GM21576 (cell line): ENCODE data around the gene AKAP7.

Source experiments
- ATAC-seq: cut with Tn5 transposase; IDR thresholded peaks from one replicate; pipeline ENCODE4 v1.9.1; 2021; ENCODE audit warnings: mild to moderate bottlenecking, moderate library complexity; ENCODE audit not compliant: unreplicated experiment

Gene AKAP7

DNA sequence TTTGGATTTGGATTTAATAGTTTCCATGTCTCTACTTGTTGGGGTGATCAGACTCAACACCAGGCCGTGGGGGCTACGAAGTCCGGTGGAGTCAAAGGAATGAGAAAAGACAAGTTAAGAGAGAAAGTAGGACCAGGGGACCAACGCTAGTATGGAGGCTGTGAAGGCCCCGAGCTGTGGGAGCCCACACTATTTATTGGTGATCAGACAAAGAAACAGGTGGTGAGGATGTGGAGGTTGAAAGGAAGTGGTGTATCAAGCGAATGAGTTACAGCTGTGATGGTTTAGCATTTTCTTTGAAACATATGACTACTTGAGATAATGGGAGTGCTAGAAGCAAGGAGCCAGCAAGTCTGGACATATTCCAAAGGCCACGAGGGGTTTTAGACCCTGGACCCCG is 62.4 kb downstream of the AKAP7 start:
- no peak for ATAC-seq

DNA sequence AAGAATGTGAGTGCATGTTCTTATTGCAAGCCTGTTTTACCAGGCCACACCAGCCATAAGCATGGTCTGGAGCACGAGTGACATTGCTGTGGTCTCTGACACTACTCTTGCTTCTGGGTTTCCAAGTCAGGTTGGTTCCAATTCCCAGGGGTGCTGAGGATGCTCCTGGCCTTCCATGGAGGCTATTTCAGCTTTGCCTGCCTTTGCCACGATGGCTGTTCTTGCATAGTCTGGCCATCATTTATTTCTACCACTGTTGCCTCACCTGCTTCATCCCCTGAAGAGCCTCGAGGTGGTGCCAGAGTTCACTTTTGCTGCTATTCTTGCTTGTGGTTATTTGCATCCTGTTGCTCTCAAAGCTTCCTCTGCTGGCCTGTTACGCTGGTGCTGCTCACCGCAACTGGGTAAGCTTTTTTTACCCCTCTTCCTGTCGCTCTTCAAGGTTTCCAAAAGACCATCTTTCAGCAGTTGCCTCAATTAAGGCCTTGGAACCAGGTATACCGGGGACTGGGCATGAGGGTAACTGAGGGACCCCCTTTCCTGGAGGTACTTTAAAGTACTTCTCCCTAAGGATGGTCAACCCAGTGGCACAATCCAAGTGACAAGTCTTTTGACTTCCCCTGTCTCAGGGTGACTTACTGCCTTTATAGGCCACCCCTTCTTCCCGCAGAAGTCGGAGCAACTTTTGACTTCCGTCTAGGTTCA is 64.5 kb downstream of the AKAP7 start:
- ATAC-seq, result peak; percentile 100

DNA sequence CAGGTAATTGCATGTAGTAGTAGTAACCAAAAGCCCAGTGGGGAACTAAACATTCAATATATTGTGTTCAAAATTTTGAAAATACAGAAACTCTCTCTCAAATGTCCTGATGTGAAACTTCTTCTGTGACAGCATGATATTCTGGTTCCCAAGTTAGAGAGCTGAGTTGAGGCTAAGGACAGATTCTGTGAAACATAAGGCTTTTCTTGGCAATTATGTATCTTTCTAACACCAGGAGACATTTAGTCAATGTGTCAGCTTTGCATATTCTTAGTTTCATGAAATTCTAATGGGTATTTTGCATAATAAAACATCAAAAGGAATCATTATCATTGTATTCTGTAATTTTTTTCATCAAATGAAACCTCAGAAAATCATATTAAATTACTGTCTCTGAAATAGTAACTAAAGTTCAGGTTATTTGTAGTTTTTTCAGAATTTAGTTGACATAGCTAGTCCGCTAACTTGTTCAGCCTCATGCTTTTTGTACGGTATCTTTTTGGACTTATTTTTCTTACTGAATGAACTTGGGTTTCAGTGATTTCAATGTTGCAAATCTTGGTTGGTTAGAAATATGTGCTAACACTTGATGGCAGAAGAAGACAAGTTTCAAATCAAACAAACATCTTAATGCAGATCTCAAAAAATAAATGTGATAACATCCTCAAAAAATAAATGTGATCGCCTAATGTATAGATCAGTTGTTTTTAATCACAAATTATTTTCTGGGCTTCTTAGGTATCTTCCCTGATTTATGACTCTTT is 70.4 kb downstream of the AKAP7 start:
- ATAC-seq, result no peak

DNA sequence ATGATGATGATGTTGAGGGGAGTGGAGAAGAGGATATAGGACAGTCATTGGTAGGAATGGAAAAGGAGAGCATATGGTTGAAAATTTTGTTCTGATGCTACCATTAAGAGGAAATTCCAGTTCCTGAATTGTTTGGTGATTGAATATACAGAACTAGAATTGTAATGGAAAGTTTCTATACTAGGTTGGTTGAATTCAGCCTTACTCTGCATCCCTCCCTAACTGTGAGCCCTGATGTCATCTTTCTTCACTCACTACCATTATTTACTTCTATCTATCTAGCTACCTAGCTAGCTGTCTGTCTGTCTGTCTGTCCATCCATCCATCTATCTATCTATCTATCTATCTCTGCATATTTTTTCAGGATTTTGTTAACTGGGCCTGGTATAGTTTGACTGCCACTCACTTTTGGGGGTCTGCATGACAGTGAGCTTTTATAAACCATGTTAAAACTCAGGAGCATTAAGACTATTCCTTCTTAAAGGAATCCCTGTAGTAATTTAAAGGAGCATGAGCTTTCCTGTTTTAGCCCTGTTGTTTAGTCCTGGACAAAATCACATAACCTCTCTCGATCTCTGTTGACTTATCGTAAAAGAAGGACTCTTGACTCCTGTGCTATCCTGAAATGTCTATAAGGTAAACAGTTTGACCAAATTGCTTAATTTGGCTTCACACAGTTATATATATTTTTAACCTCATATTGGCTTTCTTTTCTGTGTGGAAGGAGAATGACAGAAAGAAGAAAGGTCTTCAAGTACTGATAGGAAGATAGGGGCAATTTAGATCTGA is 71.4 kb downstream of the AKAP7 start:
- ATAC-seq, result no peak

DNA sequence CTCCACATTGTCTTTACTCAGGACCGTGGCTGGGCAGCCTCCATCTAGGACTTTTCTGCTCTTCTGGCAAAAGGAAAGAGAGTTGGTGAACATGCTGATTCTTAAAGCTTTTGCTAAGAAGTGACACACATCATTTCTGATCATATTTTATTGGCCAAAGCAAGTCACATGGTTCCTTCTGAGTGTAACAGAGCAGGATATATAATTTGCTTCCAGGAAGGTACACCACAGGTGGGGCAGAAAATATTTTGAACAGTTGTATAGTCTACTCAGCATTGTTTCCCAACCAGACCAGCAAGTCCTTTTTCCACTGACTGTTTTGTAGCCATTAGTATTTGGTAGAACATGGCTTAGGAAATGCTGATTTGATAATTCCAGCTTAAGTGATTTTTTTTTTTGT is 73.5 kb downstream of the AKAP7 start:
- ATAC-seq, result no peak

DNA sequence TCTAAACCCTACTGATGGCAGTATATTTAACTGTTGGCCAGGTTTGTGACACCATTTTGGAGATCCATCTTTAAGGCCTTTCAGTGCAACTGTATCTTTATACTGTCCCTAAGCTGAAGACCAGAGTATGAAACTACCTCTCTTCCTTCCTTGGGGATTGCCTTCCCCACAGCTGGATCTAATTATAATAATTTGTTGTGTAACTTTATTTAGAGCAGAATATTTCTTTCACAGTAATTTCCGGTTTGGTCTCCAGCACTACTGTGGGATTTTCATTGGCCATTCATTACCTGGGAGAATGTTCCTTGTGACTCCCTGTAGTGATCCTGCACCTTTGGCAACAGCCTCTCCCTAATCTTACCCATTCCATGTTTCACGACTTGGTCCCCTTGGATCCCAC is 75.2 kb downstream of the AKAP7 start:
- ATAC-seq, result no peak

DNA sequence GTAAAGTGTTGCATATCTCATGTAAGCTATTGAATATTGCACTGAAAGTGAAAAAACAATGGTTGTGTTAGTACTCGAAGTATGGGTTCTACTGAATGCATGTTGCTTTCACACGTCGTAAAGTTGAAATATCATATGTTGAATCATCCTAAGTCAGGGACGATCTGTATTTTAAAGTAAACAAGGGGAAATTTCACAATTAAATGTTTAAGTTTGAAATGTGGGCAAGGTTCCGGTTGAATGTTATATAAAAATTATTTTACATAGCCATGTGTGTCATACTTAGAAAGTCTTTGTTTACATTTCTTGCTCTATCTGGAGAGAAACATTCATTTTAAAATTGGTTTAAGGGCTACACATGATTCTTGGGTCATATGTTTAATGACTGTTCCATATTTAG is 76.8 kb downstream of the AKAP7 start:
- ATAC-seq, result no peak

DNA sequence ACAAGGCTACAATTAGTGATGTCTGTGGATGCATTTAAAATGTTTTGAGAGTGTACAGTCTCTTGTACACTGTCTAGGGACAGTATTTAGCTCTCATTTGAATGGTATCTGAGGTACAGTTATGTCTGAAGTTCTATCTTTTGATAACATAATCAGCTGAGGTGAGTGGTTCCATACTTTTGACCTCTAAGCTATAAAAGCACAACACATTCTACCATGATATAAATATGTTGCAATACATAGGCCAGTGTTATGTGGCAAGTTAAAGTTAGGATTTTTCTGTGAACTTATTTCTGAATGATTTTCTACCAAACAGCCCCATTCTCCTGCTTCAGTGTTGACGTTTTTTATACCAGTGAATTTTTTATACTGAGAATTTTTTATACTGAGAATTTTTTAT is 77.6 kb downstream of the AKAP7 start:
- ATAC-seq, result no peak

DNA sequence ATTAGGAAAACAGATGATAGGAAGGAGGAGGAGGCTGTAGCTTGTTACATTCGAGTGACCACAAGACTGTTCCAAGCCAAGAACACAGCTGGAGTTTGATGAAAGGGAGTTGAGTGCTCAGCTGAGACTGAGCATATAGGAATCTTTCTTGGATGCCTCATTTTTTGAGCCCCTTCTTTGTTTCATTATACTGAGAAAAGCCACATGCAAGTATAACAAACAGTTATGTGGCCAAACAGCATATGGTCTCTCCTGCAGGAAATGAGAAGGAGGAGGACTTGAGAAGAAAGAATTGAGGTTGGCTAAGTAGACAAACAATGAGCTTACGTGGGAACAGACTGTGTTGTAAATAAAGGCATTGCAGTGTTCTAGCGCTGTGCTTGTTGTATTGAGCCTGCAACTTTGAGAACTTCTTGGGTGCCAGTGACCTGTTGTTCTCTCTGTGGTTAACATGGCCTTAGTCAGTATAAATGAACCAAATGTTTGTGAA is 78.3 kb downstream of the AKAP7 start:
- no peak for ATAC-seq

DNA sequence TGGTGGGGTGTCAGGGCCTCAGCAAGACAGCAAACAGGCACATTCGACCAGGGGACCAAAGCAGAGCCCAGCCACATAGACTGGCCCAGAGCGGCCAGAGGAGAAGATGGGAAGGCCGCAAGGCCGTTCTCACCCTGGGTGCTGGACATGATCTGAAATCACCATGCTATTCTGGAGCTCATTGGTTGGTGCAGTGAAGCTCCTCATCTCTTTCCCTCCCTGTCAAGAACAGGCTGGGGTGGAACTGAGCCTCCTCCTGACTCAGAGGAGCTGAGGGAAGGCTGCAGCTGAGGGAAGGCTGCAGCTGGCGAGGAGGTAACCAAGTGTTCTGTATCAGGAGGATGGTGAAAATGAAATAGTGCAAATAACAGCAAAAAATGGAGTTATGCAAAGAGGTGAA is 80.0 kb downstream of the AKAP7 start:
- no peak for ATAC-seq

DNA sequence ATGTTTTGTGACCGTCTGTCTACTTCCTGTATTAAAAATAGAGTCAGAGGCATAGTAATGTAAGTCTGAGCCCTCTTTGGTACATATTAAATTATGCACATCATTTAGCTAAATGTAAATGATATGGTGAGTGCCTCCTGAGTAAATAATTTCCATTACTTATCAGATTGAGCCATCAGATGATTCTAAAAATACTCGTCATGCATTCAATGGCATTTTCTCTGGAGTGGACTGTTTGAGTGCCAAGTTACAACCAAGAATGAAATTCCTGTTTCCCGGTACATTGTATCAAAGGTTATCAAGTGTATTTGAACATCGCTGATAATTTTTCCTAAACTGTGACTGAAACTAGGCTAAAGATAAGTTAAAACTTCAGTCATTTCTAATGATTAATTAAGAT is 81.0 kb downstream of the AKAP7 start:
- no peak for ATAC-seq

DNA sequence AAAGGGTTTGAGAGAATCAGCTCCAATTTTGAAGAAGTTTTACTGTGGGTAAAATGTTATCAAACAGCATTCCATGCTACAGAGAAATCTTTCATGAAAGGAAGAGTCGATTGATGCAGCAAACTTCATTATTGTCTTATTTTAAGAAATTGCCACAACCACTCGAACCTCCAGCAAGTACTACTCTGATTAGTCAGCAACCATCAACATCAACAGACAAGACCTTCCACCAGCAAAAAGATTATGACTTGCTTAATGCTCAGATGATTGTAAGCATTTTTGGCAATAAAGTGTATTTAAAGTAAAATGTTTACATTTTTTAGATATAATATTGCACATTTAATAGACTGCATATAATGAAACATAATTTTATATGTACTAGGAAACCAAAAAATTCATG is 87.5 kb downstream of the AKAP7 start:
- no peak for ATAC-seq

DNA sequence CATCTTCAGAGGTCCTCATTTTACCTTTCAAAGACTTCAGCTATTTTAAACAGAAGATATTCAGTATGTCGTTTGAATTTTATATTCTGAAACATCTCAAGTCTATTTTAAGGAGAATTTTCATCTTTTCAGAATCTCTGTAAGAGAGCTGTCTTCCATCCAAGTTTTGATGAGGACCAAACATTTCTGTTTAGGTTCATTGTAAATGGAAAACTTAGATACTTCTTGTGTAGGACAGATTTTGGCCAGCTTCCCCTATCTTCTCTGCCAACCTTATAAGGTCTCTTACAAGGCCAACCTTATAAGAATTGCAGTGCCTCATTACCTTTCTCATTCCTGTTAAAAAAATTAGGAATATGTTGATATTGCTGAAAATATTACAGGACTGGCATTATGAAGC is 88.1 kb downstream of the AKAP7 start:
- no peak for ATAC-seq

DNA sequence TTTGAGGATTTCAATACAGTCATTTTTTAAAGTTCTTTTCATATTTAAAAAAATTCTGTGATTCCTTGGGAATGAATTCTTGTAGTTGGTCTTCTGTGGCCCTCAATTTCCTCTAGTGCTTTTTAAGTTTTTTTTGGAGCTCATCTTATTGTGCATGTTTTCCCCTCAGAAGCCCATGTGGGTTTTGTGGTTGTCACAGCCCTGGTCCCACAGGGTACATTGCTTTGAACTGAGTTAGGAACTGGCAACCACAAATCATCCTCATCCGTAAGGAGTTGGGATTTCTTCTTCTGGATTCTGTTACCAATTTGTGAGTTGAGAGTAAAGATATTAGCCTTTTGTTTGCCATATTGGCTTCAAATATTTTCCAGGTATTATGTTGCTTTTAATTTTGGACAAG is 89.9 kb downstream of the AKAP7 start:
- no peak for ATAC-seq

DNA sequence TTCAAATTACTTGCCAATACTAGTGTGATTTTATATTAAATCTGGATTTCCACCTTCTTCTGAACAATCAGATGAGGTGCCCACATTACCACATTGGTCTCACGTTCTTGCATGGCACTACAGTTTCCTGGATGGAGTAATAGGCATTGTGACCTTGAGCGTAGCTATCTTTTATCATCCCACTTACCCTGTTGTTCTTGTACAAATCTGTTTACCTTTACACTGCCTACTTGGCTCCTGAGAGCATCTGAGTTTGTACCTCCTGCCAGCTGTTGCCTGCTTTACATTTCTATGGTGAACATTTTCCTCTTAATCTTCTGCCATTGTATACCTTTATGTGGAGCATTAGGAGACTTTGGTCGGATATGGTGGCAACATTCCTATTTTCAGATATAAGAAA is 90.7 kb downstream of the AKAP7 start:
- ATAC-seq, result no peak

DNA sequence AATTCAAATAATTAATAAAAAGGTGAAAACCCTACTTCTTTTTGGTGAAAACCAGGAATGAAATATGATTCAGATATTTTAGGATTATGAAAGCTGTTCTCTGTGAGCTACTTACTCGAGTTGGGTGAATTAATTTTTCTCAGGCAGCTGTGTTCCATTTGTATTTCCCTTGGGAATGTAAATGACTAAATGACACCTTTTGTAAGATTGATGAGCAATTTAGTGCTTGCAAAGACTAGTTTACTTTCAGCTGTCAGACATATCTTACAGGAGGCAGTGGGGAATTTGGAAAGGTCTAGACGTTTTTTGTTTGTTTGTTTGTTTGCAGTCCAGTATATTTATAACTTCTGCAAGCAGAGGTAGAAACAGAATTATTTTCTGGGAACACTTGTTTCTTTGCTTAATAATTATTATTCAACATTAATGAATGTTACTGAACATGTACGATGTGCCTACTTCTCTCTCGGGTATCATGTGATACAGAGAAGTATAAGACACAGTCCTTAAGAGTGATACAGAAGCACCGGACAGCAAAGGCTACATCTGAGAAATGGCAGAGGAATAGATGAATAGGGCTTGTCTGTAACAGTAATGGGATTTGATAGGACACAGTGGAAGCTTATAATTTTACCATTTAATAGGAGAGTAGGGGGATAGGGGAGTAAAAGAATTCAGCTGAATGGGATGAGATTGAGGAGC is 91.3 kb downstream of the AKAP7 start:
- no peak for ATAC-seq

DNA sequence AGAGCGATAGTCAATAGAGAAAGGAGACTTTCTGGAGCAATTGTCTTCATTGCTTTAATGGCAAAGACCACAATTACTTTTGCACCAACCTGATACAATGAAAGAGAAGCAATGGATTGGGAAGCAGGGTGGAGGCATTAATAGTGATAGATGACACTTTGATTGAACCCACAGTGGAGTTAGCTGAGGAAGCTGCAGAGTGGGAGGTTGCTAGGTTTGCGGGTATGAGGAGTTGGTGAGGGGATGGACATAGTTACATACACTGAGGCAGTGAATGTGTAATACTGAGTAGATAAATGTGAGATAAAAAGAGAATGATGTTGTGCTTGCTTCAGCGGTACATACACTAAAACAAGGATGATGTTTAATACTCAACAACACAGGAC is 91.9 kb downstream of the AKAP7 start:
- no peak for ATAC-seq

DNA sequence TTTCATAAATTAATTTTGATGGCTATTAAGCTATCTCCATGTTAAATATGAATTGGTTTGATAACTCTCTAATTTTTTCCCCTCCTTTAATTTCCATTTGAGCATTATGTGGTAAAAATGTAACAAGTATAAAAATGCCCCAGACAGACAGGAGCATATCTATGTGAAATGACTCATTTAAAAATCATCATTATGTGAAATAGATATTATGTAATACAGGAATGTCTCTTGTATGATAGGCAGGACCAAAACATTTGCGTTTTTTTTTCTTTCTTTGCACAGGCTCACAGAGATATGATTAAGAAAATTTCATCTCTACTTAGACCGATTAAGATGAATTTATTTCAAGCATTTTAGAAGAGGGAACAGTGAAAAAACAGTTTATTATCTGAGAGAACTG is 95.8 kb downstream of the AKAP7 start:
- no peak for ATAC-seq

DNA sequence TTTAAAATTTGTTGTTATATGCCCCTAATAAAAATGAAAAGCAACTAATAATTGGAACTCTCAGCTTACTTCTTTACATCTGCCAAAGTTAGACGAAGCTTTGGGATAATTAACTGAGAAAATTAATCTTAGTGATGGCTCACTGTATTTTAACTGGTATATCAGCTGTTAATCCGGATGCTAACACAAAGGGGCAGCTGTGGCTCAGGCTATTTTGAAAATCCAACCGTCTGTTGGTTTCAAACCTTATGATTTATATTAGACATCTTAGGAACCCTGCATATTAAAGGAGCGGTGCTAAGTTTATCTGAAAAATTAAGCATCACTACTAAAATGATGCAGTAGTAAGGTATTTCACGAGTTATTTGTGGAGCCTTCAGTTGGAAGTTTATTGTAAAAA is 96.6 kb downstream of the AKAP7 start:
- no peak for ATAC-seq

DNA sequence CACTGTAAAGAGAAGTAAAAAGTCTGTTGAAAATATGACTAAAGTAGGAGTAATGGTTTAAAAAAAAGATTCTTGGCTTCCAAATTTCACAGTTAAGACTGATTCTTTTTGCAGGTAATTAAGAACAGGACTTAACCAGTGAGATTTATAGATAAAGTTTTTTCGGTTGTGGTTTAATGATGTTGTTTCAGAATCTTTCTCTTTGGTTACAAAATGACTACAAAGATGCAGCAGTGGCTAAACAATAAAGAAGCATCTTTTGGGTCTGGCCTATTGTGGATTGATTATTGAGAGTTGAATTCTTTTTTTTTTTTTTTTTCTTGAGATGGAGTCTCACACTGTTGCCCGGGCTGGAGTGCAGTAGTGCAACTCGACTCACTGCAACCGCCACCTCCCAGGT is 109.7 kb downstream of the AKAP7 start:
- ATAC-seq, result no peak

DNA sequence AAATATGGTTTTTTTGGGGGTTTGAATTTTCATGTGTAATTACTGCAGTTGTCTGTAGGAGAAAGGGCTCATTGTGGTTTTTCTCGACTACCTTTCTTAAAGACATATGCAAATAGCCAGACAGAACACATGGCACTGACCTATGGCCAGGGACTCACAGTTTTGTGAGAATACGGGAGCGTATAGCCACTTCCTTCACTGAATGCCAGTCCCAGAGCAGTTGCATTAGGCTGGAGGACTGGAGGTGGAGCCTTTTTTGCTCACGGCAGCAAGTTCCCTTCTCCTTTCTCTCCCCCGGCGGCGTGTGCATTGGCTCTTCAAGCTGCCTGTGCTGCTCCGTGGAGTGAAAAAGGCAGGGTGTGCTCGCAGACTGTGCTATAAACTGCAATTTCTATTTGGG is 114.9 kb downstream of the AKAP7 start:
- peak; percentile 66 for ATAC-seq
